NCI-H69 (cell line): ENCODE measurements around the gene PLA2G4A.

Experiments
- DNase-seq: peaks from one replicate; lab custom pipeline; 2025; lab: John Stamatoyannopoulos, UW

Gene PLA2G4A

DNA sequence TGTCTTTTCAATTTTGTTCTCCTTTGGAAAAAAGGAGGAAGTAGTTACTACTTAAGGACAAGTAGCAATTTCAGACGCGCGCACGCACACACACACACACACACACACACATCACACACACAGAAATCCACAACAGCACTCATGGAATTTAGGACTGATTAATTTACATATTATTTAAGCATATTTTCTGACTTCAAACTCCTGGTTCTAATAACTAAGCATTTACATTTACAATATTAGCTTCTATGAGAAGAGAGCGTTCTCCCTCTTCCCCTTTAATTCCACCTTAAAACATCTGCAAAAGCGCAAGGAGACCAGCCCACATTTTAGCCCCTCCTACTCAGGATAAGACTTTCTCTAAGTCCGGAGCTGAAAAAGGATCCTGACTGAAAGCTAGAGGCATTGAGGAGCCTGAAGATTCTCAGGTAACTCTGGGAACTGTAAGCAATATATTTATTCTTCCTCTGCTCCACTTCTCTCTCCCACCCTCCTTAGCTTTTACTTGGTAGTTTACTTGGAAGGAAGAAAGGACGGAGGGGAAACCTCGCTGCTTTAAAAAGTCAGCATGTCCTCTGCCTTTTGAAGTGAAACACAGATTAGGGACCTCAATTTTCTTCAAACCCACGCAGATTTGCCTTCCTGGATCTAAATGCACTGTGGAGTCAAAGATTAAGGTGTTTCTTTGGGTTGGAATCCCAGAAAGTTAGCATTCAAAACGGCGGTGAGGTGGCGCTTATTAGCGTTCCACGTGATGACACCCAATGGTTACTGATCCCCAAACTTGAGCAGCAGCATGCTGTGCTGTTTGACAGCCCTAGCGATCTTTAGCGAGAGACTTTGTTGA, at the start of gene PLA2G4A:
Gene PLA2G4A (plus strand): TSS at position 339 of the 844 bp plus-strand sequence. CDS start 25,406 bp downstream, outside the sequence.
- DNase-seq: peak; percentile 51

DNA sequence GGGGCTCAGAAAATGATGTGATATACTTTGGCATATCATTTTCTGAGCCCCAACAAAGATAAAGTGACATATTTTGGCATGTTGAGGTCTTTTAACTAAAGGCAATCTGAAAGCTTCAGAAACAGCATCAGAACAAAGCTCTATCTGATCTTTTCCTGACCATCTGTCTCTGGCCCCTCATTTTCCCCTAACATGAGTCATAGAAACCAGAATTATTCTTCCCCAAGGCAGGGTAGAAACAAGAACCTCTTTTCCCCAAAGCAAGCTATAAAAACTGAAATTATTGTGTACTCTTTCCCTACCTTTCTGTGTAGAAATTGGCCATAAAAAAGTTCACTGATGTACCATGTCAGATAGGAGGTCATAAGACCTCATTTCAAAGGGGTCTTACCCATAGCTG, 48.7 kb upstream of the PLA2G4A start:
- DNase-seq: no peak

DNA sequence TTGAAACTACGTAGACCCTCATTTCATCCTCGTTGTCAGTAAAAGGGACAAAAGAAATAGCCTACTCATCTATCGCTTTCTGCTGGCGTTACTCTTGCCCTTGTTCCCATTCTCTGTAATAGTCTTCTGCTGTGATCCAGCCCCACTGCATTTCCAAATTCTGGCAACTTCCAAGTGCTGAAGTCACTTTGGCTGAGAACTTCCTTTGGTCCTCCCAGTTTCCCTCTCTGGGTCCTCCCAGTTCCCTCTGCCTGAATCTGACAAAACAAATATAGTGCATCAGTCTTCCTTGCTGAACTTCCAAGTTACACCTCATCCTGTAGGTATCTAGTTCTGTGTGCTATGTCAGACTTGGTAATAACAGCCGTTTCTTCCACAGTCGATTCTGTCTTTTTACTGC, 47.0 kb upstream of the PLA2G4A start:
- DNase-seq: no peak

DNA sequence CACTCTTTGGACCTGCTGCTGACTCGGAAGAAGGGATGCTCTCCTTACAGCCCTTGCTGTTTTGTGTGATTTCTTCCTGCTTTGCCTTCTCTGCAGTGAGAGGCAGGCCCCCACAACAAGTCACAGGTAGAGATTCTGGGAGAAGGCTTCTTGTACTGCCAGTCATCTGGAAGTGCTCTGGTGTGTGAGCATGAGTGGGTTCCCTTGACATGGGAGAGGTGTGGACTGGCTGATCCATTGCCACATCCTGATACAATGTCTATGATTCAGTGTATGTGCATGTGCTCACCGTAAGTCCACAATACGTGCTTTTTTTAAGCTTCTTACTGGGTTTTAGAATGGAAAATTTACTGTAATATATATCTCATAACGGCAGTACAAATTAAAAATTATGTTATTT, 46.0 kb upstream of the PLA2G4A start:
- no peak for DNase-seq

DNA sequence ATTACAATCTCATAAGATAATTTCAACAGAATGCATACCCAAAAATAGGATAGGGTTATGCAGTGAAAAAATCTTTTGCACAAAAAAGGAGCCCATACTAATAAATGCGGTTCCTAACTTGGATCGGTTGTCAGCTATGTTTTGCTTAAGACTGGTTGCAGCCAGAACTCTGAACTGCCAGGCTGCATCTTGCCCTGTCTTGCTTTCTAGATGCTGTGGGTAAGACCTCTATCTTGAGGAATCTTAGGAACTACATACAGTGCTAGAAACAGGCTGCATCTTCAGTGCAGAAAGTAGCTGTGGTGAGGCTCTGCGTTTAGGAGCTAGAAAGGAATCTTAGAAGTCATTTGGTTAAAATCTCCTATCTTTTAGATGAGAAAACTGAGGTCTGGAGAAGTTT, 45.6 kb upstream of the PLA2G4A start:
- no peak for DNase-seq

DNA sequence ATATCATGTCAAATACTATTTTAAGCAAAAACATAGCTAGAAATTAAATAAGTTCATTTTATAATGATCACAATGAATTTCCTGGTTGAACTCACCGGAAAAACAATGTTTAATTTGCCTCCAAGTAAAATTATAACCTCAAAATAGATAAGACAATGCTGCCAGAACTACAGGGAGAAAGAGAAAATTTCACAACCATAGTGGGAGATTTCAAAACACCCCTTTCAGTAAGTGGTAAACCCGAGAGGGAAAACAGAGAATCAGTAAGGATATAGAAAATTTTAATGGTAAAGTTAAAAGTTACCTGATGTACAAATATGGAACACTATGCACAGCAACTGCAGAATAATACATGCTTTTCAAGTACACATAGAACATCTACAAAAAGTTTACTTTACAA, 43.2 kb upstream of the PLA2G4A start:
- DNase-seq: no peak

DNA sequence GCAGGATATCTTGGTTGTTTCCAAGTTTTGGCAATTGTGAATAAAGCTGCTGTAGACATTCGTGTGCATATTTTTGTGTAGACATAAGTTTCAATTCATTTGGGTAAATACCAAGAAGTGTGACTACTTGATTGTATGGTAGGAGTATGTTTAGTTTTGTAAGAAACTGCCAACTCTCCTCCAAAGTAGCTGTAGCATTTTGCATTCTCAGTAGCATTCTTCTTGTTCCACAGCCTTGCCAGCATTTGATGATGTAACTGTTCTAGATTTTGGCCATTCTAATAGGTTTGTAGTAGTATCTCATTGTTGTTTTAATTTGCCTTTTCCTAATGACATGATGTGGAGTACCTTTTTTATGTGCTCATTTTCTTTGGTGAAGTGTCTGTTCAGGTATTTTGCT, 38.6 kb upstream of the PLA2G4A start:
- no peak for DNase-seq

DNA sequence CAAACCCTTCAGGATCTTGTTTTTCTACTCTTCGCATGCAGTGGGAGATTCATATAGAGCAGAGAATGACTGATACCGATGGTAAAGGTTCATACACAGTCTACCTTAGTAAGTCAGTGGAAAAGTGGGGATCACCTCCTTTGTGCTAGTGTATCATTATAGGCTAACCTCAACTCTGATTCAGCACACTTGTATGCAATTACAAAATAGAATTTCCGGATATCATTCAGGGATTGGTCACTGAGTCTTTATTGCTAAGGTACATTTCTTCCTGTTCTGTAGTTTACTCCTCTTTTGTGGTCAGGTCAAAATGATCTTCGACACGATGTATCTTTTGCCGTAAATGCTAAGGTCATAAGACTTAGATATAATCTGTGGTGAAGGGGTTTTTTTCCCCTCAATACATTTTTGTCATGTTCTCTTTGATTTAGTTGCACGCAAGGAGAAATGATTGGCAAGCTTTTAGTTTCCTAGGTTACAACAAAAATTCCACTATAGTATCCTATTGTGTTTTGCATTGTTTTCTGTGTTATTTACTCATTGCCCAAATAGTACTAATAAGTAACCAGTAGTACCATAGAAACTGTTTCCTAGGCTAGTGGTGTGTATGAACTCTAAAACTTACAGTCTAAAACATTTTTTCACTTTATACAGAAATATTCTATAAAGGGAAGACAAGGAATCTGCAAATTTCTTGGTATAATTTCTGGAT, 35.7 kb upstream of the PLA2G4A start:
- no peak for DNase-seq

DNA sequence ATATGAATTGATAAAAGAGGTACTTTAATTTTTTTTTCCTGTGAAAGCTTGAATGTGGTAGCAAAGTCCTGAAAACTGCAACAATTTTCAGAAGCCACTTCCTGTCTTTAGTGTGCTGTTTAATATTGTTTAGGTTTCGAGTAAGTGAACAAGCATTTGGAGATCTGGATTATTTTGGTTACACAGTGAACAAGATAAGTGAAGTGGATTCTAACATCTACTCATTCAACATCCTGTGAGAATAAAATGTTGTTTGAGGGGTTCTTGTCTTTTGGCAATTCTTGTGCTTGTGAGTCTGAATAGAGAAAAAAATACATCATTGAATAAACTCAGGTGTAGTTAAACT, 35.2 kb upstream of the PLA2G4A start:
- no peak for DNase-seq

DNA sequence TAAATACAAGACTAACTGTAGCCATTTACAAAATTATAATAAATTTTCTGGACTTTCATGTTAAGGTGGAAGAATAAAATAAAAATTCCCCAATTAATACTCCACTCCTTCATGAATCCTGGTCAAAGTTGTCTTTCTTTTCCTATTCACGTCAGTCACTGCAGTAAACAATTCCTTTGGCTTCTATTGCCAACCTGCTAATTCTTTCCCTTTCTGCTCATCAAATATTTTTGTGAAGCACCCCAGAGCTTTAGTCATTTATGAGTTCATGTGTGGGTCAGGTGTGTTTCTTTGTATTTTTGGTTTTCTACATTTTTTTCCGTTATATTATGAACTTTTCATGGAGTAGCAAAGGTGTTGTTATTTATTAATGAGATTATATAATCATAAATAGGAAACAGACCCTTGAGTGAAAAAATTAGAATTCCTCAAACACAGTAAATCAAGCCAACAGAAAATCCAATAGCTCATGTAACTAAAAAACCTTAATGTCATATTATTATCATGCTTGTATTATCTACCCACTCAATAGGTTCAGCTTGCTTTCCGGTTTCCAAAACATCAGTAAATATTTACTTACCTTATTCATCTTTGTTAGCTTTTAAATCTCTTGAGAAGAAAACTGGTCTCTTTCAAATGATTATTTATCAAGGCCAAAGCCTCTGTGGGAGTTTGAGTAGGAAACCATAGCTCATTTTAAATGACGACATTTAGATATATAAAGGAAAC, 29.6 kb upstream of the PLA2G4A start:
- peak; percentile 40 for DNase-seq

DNA sequence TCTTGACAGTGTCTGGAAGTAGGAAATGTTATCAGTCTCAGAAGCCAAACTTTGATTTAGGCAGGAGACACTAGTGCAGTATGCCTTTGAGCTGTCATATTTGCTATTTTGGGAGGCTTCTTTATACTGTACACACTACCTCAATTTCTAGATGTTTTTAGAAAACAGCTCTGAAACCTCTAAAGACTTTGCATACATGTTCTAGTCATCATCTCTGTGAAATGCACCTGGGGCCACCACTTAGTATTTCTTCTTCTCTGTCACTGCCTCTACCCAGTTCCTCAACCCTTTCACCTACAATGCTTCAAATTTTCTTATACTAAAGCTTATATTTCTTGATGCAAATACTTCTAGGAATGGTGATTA, 29.1 kb upstream of the PLA2G4A start:
- no peak for DNase-seq

DNA sequence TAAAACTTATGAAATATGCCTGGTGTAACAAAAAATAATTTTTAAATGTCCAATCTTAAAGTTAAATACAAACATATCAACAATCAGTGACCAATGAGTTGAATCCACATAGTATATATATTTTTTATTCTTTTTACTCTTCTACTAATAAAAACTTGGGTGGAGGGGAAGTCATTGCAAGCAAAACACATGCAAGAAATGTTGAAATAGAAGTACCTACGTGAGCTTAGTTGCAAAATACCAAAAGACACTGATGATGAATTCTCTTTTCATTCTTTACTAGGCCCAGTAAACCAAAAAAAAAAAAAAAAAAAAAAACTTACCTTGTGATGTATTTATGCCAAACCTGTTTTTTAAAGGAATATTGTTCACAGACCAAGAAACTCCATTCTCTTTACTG, 26.4 kb upstream of the PLA2G4A start:
- no peak for DNase-seq

DNA sequence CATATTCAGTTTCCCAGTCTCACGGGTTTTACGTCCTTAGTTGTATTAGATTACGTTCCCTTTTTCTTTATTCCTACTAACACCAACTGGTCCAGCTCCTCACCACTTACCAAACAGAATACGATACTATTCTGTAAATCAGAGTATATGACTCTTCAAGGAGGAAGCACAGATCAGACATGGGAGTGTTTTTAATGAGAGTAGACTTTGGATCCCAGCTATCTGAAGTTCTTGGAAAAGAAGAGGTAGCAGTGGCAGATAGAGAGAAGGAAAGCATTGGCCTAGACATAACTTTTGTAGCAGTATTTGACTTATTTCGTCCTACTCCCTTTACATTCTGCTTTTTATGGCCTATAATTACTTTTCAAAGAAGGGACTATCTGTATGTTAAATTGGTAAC, 24.1 kb upstream of the PLA2G4A start:
- DNase-seq: no peak

DNA sequence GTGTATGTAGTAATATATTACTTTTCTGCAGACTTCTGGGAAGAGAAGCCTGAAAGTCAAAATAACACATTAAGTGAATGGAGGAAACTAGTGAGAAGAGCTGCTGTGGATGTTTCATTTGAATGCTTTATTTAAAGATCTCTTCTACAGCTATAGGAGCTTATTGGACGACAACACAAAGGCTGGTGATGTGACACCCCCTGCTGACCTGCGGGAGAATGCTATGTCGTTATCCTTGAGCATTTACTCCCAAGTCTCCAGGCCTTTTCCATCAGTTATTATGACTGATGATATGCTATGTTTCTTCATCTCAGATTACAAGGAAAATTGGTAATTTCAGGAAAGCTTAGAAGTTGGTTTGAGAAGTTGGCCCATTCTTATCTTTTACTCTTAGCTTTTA, 22.3 kb upstream of the PLA2G4A start:
- DNase-seq: peak; percentile 10

DNA sequence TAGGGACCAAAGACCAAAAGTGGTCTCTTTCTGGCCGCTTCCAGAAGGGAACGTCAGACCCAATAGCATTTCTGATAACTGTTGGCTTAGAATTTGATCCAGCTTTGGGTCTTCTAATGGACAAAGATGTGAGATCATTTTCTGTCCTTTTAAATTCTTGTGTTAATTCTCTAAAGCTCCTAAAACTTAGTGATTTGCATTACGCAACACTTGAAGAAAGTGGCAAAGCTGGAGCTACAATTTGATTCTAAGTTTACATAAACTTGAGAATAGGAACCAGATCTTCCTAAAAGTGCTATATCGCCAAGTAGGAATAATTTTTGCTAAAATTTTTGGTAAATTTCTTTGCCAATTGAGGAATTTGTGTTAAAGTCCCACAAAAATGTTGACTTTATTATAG, 21.6 kb upstream of the PLA2G4A start:
- DNase-seq: no peak

DNA sequence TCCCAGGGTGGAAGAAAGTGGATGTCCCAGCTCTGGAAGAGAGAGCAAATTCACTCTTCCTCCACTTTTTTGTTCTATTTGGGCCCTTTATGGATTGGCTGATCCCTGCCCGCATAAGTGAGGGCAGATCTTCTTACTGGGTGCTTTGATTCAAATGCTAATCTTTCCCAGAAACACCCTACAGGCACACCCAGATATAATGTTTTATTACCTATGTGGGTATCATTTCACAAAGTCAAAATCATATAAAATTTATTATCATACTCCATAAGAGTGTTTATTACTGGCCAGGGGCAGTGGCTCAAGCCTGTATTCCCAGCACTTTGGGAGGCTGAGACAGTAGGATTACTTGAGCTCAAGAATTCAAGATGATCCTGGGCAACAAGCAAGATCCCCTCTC, 16.9 kb upstream of the PLA2G4A start:
- no peak for DNase-seq

DNA sequence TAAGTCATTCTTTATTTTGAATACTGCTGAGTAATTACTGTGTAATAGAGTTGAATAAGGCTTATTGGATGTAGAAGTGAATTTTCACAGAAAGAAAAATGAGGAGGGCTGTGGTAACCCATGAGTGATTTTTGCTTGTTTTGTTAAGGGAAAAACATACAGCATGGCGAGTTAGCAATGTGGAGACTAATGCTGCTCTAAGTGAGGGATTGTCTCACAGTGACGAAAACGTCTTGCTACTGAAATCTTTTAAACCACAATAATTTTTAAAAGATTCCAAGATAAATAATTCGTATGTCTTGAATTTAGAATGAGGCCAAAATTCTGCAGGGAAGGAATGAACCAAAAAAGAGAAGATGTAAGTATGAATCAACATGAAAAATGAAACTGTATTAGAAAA, 16.2 kb upstream of the PLA2G4A start:
- no peak for DNase-seq

DNA sequence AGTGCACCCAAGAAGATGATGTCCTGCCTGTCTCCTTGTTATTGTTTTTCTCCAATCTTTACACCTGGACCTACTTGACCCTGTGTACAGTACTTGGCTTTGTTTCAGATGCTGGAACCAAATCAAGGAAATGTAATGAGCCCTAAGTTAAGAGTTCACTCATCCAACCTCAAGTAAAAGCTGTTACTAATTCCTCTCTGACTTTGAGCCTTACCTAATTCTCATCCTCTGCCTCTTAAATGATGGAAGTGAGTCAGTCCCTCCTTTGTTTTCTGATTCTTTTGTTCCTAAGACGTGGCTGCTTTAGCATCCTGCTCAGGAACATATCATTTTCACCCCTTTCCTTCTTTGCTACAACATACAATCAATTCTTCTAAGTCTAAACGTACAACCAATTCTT, 15.3 kb upstream of the PLA2G4A start:
- DNase-seq: no peak

DNA sequence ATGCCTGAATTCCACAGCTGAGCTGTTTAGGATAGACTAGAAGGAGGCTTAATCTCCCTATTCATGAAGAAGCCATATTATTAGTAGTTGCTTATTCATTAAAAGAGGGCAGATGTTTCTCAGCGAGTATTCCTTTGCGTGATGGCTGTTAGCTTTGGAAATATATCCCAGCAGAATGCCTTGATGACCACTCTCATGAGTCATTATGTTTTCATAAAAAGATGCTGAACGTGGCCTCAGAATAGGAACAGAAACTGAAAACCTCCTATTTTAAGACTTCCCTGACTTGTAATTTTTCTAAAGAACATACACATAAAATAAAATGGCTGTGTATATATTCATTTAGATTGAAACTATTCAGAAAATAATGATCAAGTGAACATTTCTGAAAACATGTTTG, 9.6 kb upstream of the PLA2G4A start:
- no peak for DNase-seq

DNA sequence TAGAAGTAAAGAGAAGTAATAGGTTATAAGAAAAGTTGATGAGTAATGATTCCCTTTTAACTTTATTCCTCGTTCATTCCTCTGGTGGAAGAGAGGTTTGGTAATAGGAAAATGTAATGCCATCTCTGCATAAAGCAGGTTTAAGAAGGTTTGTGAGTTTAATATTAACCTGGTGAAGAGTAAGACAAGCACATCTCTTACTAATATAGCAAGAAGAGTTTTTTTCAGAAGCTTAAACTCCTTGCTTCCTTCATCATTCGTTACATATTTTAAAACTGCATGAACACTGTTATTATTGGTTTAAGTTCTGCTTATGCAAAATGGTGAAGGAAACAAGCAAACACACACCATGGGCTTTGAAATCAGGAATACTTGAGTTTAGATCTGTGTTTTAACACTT, 9.2 kb upstream of the PLA2G4A start:
- no peak for DNase-seq

DNA sequence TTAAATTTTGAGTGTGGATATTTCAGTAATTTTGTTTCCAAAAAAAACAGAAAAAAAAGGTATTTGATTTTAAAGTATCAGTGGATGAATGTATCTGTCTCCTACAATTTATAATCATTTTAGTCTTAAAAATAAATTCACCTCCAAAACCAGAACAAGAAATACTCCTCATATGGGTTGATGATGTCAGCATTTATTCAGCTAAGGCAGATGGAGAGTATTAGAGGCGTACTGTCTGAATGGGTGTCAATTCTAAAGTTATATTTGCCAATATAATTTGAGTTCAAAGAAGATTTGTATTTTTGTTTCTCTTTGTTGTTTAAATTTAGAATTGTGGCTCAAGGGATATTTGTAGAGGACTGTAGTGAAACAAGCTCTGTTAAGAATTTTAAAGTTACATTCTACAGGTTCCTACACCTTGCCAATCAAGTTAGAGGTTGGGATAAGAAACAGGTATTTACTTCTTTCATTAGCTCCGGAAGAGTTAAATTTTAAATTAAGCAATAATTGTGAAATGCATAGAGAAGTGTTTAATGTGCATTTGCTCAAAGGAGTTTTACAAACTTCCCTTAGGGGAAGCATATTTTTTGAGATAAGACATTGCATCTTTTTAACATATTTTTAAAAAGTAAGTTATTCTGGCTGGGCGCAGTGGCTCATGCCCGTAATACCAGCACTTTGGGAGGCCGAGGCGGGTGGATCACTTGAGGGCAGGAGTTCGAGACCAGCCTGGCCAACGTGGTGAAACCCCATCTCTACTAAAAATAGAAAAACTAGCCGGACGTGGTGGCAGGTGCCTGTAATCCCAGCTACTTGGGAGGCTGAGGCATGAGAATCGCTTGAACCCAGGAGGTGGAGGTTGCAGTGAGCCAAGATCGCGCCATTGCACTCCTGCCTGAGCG, 1.2 kb downstream of the PLA2G4A start:
- DNase-seq: no peak

DNA sequence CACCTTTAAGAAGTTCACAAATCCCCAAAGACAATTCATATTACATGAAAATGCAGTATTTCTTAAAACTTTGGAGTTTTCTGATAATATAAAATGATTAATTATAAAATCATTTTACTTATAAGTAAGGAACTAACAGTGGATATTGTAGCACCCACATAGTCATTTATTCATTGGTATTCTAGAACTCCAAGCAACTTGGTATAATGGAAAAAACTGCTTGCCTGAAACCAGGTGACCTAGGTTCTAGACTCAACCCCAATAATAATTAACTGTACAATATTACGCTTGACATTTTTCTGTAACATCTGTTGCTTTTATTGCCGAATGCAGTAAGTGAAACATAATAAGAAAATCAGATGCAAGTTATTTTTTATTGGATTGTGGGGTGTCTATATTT, 2.4 kb downstream of the PLA2G4A start:
- no peak for DNase-seq
